ENCODE results near the gene FAM131A.
A peak's percentile ranks its signal among the peaks of the same experiment; 100 is the strongest.

The FAM131A gene, protein sequence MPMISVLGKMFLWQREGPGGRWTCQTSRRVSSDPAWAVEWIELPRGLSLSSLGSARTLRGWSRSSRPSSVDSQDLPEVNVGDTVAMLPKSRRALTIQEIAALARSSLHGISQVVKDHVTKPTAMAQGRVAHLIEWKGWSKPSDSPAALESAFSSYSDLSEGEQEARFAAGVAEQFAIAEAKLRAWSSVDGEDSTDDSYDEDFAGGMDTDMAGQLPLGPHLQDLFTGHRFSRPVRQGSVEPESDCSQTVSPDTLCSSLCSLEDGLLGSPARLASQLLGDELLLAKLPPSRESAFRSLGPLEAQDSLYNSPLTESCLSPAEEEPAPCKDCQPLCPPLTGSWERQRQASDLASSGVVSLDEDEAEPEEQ

GRCh38 chr3:184337399-184337714 is at the start of gene FAM131A:
TSS of gene FAM131A (plus strand) at chr3:184337600. CDS start at chr3:184337631, 31 bp downstream.
- no peak for DNase-seq (ENCODE audit: low read depth)

- DNase-seq (ENCODE audit: low read depth), result peak; percentile 33
These were observed 47.9 kb upstream of the FAM131A start for GRCh38 chr3:184289426-184289938.

- DNase-seq (ENCODE audit: low read depth), result no peak
These were observed 47.1 kb upstream of the FAM131A start for GRCh38 chr3:184290331-184290730.

DNA sequence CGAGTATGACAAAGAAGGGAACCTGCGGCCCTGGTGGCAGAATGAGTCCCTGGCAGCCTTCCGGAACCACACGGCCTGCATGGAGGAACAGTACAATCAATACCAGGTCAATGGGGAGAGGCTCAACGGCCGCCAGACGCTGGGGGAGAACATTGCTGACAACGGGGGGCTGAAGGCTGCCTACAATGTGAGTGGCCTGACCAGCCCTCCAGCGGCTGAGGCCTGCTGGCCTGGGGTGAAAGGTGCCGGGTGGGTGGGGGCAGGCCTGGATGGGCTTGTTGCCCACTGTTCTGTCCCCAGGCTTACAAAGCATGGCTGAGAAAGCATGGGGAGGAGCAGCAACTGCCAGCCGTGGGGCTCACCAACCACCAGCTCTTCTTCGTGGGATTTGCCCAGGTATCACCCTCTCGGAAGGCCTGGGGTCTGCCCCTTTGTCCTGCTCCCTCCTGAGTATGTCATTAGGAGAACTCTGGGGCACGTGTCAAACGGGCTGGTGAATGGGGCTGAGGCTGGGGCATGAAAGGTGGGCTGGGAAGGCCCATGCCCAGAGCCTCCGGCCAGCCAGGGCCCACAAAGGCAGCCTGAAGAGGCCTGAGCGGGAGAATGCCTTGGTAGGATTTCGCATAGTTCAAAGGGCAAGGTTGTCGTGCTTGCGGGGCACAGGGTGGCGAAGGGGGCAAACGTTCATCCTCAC is 46.2 kb upstream of the FAM131A start:
- no peak for DNase-seq (ENCODE audit: low read depth)

- no peak for DNase-seq (ENCODE audit: low read depth)
These were observed 45.5 kb upstream of the FAM131A start for GRCh38 chr3:184291738-184292445.

DNA sequence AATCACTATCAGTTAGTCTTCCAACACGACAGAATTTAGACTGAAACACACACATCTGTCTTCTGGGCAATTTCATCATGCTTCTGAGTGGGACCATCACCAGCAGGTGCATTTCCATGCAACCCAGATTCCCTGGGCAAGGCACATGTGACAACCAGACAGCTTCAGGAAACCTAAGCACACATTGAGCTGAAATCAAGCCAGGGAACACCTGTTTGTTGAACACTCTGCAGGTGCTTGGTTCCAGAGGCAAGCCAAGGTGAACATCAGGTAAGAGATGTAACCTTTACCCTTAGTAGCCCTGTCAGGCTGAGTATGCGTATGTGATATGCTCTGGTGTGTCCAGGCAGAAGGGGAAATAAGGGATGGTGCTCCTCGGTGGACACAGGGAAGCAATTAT is 41.6 kb upstream of the FAM131A start:
- DNase-seq (ENCODE audit: low read depth), result no peak

GRCh38 chr3:184296616-184297015 is 40.8 kb upstream of the FAM131A start:
- DNase-seq (ENCODE audit: low read depth), result no peak

DNA sequence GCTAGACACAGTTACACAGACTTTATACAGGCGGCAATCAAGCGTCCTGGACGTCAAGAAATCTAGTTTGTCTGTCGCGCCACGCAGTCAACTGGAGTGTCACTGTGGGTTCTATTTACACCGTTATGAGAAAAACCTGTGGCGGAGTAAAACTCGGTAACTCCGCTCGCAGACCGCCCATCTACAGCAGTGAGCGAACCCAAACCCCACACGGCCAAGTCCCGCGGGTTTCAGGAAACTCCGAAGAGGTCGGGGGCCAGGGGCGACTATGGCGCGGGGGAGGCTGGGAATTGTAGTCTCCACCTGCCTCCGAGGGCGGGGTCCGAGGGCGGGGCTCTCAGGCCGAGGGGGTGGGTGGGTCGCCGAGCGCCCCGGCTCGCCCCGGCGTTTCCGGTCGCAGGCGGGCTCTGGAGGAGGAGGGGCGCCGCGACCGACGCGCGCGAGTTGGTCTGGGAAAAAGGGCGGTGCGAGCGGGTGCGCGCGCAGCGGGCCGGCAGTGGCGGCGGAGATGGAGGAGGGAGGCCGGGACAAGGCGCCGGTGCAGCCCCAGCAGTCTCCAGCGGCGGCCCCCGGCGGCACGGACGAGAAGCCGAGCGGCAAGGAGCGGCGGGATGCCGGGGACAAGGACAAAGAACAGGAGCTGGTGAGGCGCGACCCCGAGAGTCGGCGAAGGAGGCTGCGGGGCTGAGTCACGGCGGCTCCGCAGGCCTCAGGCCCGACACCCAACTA is 38.5 kb upstream of the FAM131A start, which contains the start of gene PSMD2:
Gene PSMD2, plus strand, starts transcription at position 483 of the 729 bp plus-strand sequence. Its CDS starts 26 bp downstream, at position 509.
- peak; percentile 96 for DNase-seq (ENCODE audit: low read depth)

- no peak for DNase-seq (ENCODE audit: low read depth)
These were observed 37.7 kb upstream of the FAM131A start for GRCh38 chr3:184299488-184300377.

- DNase-seq (ENCODE audit: low read depth), result no peak
These were observed 37.1 kb upstream of the FAM131A start for GRCh38 chr3:184300378-184300720.

DNA sequence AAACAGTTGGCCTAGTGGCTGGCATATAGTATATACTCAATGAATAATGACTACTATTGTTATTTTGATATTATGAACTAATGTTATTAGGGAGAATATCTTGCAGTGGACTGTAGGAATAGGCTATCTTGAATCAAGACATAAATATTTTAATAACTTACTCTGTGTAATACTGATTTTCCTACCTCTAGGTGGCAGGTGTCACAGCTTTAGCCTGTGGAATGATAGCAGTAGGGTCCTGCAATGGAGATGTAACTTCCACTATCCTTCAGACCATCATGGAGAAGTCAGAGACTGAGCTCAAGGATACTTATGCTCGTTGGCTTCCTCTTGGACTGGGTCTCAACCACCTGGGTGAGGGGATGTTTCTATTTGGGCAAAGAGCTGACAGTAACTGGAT is 31.8 kb upstream of the FAM131A start:
- no peak for DNase-seq (ENCODE audit: low read depth)

DNA sequence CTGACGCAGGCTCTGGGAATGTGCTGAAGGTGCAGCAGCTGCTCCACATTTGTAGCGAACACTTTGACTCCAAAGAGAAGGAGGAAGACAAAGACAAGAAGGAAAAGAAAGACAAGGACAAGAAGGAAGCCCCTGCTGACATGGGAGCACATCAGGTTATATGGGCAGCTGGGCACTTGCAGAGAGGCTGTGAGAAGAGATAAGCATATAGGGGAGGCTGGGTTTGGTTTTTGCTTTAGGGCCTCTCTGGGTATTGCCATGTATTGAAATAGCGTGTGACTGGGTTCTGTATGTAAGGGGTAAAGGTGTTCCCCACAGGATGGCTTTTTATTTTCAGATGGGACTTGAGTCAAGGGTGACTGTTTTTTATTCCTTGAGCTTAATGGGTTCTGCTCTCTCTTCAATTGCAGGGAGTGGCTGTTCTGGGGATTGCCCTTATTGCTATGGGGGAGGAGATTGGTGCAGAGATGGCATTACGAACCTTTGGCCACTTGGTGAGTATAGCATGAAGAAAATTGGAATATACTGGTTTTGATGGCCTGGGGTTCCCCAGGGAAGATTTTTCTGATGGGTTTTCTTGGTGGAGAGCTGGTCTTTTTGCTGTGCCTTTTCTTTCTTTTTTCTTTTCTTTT is 30.9 kb upstream of the FAM131A start:
- DNase-seq (ENCODE audit: low read depth), result no peak

DNA sequence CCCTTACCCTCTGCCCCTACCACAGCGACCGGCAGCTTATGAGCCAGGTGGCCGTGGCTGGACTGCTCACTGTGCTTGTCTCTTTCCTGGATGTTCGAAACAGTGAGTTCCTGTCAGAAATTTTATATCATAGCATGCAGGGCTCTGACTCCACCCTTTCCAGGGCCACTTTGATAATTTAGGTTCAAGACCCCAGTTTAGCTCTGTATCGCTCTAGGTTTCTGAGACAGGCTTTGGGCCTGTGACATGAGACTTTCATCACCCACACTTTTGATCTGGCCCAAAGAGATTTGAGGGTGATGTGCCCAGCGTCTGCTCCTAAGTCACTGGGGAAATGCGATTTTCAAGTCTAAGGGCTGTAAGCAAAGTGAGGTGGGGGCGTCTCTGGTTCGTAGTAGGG is 29.5 kb upstream of the FAM131A start:
- DNase-seq (ENCODE audit: low read depth), result no peak

- no peak for DNase-seq (ENCODE audit: low read depth)
These were observed 28.7 kb upstream of the FAM131A start for GRCh38 chr3:184308744-184309143.

DNA sequence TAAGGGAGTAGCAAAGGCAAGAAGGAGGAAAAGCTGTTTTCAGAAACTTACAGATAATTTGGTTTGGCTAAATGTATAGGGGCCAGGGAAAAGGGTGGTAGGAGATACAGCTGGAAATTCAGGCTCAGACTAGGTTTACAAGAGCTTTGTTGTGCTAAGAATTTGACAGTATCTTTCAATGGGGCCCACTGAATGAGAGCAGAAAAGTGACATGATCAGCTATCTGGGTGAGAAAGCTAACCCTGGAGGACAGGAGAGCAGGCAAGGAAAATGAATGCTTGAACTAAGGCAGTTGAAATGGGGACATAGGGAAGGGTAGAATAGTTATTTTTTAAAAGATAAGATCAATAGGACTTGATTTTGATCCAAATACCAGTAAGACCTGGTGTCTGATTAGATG is 25.8 kb upstream of the FAM131A start:
- no peak for DNase-seq (ENCODE audit: low read depth)

DNA sequence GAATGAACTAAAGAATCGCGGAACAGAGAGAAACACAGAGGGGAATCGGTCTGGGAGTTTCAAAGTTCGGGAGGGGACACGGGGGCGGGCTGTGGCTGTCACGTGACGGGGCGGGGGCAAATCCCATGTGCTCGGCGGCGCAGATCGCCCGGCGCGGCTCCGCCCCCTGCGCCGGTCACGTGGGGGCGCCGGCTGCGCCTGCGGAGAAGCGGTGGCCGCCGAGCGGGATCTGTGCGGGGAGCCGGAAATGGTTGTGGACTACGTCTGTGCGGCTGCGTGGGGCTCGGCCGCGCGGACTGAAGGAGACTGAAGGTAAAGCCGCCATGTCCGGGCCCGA is 23.1 kb upstream of the FAM131A start, which contains the start of gene EIF4G1:
Gene EIF4G1, plus strand, starts transcription at position 244 of the 337 bp plus-strand sequence. CDS start 1,191 bp downstream, outside the sequence.
- peak; percentile 88 for DNase-seq (ENCODE audit: low read depth)

DNA sequence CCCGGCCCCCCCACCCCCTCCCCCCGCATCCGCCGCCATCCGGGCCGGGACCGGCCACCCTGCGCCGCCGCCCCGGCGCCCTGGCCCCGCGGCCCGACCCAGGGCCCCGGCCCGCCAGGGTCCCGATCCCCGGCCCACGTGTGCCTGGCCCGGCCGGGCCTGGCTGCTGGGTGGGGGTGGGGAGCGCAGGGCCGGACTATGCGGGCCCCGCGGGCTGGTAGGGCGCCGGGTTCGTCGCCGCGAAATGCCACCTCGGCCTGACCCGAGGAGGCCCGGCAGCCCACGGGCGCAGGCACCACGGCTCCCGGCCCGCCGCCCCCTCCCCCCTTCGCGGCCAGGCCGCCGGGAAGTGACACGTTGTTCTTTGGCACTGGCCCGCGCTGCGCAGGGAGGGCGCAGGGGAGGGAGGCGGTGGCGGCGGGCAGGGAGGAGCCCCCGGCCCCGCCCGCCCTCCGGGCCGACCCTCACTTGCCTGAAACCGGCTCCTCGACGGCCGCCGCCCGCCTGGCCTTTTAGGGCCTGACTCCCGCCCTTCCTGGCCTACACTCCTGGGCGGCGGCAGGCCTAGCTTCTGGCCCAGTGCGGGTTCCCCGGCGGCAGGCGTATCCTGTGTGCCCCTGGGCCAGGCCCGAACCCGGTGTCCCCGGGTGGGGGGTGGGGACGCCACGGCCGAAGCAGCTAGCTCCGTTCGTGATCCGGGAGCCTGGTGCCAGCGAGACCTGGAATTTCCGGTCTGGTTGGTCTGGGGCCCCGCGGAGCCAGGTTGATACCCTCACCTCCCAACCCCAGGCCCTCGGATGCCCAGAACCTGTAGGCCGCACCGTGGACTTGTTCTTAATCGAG is 22.5 kb upstream of the FAM131A start:
- no peak for DNase-seq (ENCODE audit: low read depth)

DNA sequence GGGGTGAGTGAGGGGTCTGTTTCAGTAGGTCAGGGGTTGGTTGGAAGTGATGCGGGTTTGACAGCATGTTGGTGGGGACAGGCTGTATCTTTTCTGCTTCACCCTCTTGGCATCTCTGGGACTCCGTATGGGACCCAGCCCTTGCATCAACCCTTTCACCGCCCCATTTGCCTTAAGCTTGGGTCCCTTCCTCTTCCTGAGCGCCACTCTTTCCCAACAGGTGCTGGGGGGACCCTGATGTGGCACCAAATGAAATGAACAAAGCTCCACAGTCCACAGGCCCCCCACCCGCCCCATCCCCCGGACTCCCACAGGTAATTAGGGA is 21.9 kb upstream of the FAM131A start:
- DNase-seq (ENCODE audit: low read depth), result no peak

DNA sequence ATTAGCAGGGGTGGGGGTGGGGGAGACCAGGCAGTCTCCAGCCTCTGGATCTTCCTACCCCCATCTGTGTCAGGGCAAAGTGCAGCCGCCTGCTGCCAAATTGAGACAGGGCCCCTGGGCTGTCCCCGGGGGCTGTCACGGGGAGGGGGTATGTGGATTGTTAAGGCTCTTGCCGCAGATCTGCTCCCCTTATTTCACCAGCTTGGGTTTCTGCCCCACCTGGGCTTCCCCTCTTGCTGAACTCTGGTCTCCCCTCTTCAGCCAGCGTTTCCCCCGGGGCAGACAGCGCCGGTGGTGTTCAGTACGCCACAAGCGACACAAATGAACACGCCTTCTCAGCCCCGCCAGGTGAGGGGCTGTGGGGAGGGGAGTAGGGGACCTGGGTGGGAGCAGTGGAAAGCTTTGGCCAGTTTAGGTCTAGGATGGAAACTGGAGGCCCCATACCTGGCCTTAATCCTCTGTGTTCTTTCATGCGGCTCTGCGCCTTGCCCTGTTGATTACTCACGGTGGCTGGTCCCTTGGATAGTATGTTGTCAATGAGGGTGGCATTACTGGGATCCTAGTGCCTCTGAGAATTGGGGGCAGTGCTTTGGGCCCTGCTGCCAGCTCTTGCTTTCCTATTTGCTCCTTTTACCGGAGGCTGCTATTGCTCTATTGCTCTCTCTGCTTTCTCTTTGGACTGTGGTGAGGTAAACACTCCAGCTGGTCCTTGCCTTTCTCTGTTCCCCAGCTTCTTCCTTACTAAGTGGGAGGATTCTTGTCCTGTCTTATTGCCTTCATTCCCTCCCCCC is 21.3 kb upstream of the FAM131A start:
- DNase-seq (ENCODE audit: low read depth), result no peak

All from stimulated activated CD8-positive, alpha-beta memory T cell treated with anti-CD3 and anti-CD28 coated beads, Interleukin-12 subunit alpha, Interleukin-12 subunit beta, amount 100 ng/mL, for 1 hour (primary cell).